ENCODE measurements around the gene CERCAM.
A peak's percentile ranks its signal among the peaks of the same experiment; 100 is the strongest.

The CERCAM gene, protein sequence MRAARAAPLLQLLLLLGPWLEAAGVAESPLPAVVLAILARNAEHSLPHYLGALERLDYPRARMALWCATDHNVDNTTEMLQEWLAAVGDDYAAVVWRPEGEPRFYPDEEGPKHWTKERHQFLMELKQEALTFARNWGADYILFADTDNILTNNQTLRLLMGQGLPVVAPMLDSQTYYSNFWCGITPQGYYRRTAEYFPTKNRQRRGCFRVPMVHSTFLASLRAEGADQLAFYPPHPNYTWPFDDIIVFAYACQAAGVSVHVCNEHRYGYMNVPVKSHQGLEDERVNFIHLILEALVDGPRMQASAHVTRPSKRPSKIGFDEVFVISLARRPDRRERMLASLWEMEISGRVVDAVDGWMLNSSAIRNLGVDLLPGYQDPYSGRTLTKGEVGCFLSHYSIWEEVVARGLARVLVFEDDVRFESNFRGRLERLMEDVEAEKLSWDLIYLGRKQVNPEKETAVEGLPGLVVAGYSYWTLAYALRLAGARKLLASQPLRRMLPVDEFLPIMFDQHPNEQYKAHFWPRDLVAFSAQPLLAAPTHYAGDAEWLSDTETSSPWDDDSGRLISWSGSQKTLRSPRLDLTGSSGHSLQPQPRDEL

DNA sequence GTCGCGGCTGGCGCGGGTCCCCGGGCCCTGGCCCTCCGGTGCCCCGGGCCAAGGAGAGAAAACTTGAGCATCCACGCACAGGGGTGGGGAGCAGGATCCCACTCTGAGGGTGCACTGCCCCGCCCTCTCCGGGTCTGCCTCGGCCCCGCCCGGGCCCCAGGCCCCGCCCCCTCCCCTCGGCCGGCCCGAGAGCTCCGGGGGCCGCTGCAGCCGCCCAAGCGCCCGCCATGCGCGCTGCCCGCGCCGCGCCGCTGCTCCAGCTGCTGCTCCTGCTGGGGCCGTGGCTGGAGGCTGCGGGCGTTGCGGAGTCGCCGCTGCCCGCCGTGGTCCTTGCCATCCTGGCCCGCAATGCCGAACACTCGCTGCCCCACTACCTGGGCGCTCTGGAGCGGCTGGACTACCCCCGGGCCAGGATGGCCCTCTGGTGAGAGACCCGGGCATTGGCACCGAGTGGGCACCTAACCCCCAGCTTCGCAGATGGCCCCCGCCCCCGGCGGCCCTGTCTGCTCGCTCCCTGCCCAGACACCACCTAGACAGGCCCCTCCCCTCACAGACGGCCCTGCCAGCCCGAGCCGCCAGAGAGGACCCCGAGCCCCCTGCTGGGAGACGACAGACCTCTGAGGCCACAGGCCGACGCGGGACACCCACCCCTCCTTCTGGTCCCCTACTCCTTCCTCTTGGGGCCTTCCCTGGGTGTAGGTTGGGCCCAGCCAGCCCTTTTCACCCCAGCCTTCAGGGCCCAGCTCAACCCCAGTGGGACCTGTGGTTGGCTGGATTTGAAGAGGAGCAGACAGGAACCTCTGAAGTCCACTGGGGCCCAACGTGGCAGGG is at the start of gene CERCAM:
Gene CERCAM, plus strand, starts transcription at position 207 of the 831 bp plus-strand sequence. Its CDS starts 21 bp downstream, at position 228.
- DNase-seq (ENCODE audit: low read depth in 1 of 2, low spot score in 1 of 2) = peak in 1 of 2 donors; percentile 11

DNA sequence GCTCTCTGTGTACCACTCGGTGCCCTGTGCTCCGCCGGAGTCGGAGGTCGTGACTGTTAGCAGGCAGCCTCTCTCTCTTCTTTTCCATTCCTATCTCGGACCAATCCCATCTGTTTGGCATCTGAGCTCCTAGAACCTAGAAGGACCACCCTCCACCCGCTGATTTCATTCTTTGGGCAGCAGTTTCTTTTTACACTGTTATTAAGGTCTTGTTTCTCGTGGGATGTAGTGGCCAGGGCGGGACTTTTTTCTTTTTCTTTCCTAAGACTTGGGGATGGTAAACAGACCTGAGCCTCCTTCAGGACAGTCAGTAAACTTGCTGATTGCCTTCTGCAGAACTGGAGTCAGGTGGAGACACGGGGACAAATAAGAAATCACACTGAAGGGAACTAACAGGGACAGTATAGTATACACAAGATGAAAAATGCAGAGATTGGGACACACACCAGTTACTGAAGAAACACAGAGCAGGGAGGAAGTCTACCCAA is 49.0 kb upstream of the CERCAM start:
- DNase-seq (ENCODE audit: low read depth in 1 of 2, low spot score in 1 of 2) = no peak

DNA sequence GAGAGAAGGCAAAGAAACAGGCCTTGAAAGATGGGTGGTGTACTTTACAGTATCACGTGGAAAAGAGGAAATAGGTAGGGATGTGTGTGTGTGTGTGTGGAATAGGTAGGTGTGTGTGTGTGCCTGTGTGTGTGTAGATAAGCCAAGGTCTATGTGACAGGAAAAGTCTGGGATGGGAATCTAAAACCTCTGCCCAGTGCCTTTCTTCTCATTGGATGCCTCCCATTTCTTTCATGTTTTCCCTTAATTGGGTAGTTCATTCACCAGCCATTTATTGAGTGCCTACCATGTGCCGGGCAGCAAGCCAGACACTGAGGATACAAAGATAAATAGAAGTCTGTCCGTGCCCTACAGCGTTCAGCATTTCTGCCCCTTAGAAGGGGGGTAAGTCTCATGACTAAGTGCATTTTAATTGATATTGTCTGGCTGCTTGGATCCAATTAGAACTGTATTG is 48.4 kb upstream of the CERCAM start:
- DNase-seq (ENCODE audit: low read depth in 1 of 2, low spot score in 1 of 2) = no peak

DNA sequence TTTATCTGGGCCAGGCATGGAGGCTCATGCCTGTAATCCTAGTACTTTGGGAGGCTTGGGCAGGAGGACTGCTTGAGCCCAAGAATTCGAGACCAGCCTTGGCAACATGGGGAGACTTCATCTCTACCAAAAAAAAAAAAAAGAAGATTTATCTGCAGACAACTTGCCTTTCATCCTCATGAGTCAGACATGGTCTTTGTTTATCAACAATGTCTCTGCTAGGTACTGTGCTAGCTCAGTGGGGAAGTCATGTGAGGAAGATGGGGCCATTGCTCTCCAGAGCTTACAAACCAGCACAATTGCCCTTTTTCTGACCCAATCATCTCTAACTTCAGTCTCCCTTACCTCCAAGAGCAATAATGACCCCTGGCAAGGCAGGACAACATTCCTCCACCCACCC is 47.9 kb upstream of the CERCAM start:
- no peak for DNase-seq (ENCODE audit: low read depth in 1 of 2, low spot score in 1 of 2)

DNA sequence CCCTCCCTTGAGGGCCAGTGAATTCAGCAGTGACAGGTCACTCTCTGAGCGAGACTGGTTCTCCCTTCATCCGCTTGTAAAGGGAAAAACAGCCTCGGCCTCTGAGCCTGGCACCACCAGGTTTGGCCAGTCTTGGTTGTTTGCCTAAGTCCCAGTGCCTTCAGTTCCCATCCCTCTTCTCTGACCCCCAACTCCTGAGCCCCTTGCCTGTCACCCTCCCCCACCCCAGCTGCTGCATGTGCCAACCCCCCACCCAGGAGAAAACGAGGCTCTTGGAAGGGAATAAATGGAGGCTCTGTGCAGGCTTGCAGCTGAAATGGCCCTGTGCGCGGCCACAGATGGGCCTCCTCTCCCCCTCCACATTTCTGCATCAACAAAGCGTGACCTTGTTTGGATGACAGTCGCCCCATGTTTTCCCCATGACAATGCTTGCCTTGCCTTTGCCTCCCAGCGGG is 46.4 kb upstream of the CERCAM start:
- no peak for DNase-seq (ENCODE audit: low read depth in 1 of 2, low spot score in 1 of 2)

DNA sequence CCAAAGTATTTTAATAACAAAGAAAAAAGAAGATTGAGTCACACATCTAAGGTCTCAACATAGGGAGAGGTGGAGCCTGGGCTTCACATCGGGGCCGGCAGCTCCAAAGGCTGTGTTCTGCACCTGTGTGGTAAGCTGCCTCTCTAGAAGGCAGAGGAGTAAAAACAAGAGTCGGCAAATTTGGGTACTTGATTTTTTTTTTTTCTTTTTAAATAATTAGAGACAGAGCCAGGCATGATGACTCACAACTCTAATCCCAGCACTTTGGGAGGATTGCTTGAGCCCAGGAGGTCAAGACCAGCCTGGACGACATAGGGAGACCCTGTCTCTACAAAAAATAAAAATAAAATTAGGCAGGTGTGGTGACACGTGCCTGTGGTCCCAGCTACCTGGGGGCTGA is 44.8 kb upstream of the CERCAM start:
- DNase-seq (ENCODE audit: low read depth in 1 of 2, low spot score in 1 of 2) = no peak

DNA sequence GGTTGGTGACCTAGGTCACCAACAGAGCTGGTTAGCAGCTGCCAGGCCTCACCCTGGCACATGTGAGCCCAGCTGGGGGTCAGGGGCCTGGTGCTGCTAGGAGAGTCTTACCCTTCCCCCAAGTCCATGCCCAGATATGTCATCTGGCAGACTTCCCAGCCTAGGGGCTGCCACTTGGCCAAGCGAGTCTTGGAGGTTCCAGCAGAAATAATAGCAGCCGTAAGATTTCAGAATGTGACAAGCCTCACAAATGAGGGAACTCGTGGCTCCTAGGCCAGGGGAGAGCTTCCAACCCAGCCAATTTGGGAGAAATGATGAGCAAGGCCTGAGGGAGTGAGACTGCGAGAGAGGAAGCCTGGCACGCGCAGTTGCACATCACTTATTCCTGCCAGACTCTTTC is 38.4 kb upstream of the CERCAM start:
- DNase-seq (ENCODE audit: low read depth in 1 of 2, low spot score in 1 of 2) = no peak

DNA sequence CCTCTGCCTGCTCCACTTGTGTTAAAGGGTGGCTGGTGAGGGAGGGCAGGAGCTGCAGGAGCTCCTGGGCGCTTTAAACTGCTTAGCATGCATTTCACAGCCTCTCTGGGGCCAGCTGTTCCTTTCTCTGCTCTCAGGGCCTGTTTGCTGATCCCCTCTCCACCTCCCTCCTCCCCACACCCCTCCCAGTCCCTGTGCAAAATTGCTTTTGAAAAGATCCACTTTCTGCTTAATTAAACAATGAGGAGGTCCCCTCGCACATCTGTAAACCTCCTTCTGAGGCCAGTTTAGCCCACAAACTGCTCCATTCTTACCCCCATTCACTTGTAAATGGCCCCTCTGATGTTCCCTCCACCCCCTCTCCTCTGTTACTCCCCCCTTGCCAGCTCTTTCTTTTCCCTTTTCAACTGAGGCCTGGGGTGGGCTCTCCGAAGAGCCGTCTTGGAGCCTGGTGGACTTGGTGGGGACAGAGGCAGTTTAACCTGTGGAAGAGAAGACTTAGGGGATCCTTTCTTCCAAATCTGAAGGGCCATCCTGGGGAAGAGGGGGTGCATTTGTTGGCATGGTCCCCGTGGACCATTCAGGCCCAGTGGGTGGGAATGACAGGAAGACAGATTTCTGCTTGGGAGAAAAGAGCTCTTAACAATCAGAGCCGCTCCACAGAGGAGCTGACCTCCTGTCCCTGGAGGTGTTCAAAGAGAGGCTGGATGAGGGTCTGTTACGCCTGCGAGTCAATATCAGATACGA is 37.5 kb upstream of the CERCAM start:
- DNase-seq (ENCODE audit: low read depth in 1 of 2, low spot score in 1 of 2) = no peak

DNA sequence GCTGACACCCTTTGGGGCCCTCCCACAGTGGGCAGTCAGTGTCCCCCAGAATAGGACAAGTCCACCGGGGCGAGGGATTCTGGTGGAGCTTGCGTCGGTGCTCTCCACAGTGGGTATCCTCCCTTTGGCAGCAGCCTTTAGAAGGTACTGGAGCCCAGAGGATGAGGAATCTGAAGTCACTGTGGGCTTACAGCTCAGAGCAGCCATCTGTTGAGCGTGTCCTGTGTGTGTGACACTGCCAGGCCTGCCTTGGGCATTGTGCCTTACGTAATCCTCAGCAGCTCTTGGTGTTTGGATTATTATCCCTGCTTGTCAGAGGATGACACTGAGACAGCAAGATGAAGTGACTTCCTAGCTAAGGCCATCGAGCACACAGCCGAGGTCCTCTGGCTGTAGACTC is 36.9 kb upstream of the CERCAM start:
- no peak for DNase-seq (ENCODE audit: low read depth in 1 of 2, low spot score in 1 of 2)

DNA sequence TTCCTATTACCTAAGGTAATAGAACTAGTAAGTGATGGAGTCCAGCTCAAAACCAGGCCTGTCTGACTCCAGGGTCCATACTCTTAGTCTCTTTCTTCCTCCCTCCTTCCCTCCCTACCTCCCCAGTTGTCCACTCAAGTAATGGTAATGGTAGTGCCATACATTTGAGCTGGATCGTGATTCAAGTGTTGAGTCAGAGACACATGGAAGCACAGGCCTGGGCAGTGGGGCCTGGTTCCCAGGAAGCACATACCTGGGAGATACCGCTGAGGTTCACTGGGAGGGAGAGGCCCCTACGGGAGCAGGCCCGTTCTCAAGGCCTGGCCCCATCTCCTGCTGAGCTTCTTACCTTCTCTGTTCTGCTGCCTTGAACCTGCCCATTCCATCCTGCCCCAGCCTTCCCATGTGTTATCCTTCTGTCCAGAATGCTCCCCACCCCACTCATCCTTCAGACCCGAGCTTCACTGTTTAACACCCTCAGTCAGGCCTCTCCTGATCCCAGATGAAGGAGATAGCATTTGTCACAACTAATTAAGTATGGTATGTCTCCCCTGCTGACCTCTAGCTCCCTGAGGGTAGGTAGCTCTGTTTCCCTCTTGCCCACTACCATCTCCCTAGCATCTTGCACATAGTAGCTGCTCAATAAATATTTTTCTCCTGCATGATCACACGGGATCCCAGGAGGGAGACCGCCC is 35.7 kb upstream of the CERCAM start:
- no peak for DNase-seq (ENCODE audit: low read depth in 1 of 2, low spot score in 1 of 2)

DNA sequence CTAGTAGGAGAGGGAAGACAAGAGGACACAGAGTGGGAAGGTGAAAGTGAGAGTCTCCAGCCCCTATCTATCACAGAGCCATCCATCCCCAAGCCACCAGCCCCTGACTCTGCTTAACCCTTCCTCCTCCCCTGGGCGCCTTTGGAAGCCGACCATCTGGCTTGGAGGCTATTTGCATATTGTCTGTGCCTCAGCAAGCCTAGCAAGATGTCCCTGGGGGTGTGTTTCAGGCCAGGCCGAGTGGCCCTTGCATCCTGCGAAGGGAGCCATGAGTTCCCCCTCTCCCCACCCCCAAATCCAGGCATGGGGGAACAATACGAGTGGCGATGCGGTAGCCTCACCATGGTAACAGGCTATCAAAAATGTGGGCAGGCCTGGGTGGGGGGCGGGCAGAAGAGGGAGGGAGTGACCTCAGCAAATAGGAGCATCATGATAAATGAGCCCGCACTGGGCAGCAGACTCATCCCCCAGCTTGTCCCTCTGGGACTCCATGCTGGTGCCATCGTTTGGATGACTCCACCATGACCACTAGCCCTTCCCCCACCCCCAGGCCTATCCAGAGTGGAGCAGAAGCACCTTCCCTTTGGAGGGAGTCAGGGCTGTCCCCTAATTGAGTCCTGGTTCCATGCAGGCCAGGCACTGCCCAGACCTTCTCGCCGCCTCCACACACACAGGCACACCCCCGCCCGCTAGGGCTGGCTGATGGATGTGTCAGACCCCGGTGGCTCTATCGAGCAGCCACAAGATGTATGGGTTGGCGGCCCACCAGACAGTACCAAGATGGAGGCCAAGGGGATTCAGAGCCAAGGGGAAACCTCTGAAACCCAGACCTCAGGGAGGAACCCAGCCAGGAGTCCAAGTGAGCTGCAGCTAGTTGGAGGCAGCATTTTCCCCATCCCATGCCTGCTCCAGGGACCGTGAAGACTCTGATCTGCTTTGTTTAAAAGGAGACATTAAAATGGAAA is 34.9 kb upstream of the CERCAM start:
- DNase-seq (ENCODE audit: low read depth in 1 of 2, low spot score in 1 of 2) = no peak

DNA sequence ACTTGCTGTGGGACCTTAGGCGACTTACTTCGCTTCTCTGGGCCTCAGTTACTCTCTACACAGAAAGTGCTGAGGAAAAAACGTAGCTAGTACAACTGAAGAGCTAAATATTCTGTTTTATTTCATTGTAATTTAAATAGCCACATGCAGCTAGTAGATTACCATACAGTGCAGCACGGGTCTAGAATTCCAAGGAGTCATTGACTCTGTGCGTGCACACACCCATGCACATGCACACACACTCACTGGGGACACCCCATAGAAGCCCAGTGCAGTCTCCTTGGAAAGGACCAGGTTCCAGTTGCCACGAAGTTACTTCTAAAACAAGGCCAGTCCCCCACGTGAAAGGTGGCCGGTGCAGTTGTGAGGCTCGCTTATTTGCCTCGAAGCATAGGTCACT is 32.5 kb upstream of the CERCAM start:
- DNase-seq (ENCODE audit: low read depth in 1 of 2, low spot score in 1 of 2) = no peak

DNA sequence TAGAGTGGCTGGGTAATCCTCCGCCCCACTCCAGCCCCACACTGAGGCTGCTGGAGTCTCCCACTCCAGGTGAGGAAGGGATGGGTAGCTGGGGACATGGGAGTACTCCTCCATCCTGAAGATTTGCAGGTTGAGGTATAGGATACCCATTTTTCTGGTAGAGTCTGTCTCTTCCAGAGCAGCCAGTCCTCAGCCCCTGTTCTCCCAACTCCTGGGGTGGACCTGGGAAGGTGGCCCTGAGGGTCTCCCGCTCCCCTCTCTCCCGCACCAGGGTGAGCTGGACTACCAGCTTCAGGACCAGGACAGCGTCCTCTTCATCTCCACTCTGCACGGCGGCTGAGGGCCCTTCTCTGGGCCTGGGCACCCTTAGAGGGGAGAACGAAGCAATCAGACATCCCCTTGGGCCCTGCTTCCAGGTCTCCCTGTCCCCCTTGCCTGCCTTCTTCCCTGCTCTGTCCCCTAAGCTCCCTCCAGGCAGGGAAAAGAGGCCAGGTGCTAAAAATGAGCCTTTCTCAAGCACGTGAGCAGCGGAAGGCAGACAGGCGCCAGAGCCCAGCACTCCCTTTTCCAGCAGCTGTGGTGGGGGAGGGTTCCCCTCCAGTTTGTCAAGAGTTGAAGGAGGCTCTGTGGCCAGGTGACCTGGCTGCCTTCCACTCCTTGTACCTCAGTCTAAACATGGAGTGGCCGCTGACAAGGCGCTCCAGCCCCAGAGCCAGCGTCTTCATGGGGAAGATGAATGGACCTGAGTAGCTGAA is 31.1 kb upstream of the CERCAM start:
- DNase-seq (ENCODE audit: low read depth in 1 of 2, low spot score in 1 of 2) = no peak

DNA sequence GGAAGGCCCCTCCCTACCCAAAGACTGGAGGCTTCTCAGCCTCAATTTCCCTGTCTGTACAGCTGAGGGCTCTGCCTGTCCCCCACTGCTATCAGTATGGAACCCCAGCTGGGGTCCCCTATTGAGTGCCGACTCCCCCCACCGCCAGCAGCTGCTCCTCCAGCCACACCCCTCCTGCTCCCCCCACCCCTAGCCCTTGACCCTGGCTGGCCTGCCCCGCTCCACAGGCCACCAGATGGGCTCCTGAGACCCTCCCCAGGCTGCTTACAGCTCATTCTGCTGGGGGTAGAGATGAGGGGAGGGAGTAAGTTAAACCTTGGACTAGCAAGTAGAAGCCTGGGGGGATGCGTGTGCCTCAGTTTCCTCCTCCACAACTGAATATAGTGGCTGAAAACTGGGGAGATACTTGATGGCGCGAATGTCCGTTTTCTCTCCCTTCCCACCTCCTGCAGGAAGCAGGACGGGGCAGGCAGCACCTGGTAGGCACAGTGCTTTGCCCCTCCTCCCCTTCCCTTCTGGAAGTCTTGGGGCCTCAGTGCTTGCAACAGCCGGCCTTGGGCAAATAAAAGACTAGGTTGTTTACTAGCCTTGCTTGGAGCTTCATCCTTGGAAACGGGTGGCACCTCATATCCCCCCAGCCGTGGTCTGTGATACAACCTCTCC is 30.4 kb upstream of the CERCAM start:
- no peak for DNase-seq (ENCODE audit: low read depth in 1 of 2, low spot score in 1 of 2)

DNA sequence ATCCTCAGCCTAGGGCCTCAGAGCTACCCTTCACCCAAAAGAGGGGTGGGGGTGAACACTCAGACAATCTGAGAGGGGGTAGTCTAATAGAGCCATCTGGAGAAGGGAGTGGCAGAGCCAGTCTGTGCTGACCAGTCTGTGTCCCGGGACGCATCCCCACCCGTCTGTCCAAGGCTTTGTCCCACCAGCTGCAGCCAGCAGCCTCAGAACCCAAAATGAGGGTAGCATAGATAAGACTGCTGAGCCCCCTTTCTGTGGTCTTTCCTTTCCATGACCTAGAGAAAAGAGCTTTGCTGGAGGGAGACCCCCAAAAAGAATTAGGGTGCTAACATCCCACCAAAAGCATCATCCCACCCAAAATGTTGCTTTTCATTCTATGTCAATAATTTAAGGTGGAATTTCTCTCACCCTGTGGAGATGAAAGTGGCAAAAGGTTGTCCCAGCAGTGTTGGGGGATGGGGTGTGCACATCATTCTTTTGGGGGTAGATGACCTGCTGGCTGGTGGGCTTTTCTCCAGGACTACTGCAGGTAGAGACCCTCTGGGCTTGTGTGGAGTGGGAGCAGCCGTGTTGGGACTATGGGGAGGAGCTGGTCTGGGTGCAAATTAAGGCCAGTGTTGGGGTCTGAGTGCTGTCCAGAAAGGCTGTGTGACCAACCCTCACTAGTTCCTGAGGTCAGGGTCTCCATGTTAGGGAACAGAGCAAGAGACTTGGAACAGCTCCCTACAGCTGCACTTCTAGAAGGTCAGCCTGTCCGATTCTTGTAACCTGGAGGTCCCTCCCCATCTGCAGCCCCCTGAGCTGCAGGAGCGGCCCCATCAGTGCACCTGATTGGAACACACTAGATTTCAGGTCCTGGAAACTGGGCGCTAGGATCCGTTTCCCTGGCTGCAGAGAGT is 29.6 kb upstream of the CERCAM start:
- no peak for DNase-seq (ENCODE audit: low read depth in 1 of 2, low spot score in 1 of 2)

DNA sequence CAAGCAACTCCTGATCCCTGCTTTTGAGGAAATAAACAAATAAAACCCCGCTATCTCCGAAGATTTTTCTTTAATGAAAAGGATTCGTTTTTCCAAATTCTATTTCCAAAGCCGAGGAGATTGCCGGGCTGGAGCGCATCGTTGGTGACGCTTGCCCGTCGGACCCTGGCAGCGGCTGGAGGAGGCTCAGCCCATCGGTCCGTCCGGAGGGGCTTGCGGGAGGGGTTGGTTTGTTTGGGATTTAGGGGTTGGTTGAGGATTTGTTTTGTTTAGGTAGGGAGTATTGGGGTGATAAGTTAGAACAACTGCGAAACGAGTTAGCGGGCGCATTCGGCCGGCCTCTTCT is 28.7 kb upstream of the CERCAM start:
- no peak for DNase-seq (ENCODE audit: low read depth in 1 of 2, low spot score in 1 of 2)

Measured in activated CD4-positive, alpha-beta T cell treated with anti-CD3 and anti-CD28 coated beads, Interleukin-2, amount 50 U/mL, for 24 hours (primary cell).